Cardiac fibroblast (primary cell): ENCODE results near the gene EIF4G3.
A peak's percentile ranks its signal among the peaks of the same experiment; 100 is the strongest.

Experiments used
- DNase-seq, 2 donors: peaks; one replicate each; pipeline versions ENCODE4 v3.0.0 to v3.0.0-alpha.2; 2010; ENCODE audit warnings: low read depth in 2 of 2
- H3K4me3 ChIP-seq, 2 donors: replicated peaks in 1 of 2; 1 replicate in 1 of 2; 2 replicates in 1 of 2; pipeline ENCODE4 v1.5.1; 2011; ENCODE audit warnings: low read depth in 2 of 2, low read length in 2 of 2, mild to moderate bottlenecking in 2 of 2, moderate library complexity in 1 of 2
- CTCF ChIP-seq: IDR thresholded peaks from one replicate; pipeline ENCODE4 v1.5.1; 2011; ENCODE audit warnings: low read depth, mild to moderate bottlenecking, low read length, inconsistent platforms

EIF4G3 gene

GRCh38 chr1:20996554-20996953 is 180.1 kb downstream of the EIF4G3 start:
- TF ChIP-seq CTCF, result no peak

GRCh38 chr1:20993716-20994575 is 182.8 kb downstream of the EIF4G3 start:
- DNase-seq, result no peak
- H3K4me3 ChIP-seq, result no peak overlapping the region
- no peak for TF ChIP-seq CTCF

More at GRCh38 chr1:20996554-20996953, 180.1 kb downstream of the EIF4G3 start:
- no peak for DNase-seq
- H3K4me3 ChIP-seq, result no peak overlapping the region

GRCh38 chr1:20992322-20993056 is 184.2 kb downstream of the EIF4G3 start:
- DNase-seq, result peak; percentile 41 to 60
- TF ChIP-seq CTCF, result no peak
- no peak overlapping the region for H3K4me3 ChIP-seq

GRCh38 chr1:20988943-20989342 is 187.8 kb downstream of the EIF4G3 start:
- no peak for TF ChIP-seq CTCF
- DNase-seq, result no peak
- H3K4me3 ChIP-seq, result no peak overlapping the region

GRCh38 chr1:20987831-20988825 is 188.6 kb downstream of the EIF4G3 start:
- H3K4me3 ChIP-seq, result no peak overlapping the region
- TF ChIP-seq CTCF, result no peak
- peak in 1 of 2 donors; percentile 25 for DNase-seq

- no peak for TF ChIP-seq CTCF
- no peak overlapping the region for H3K4me3 ChIP-seq
- no peak for DNase-seq
These were observed 193.3 kb downstream of the EIF4G3 start for GRCh38 chr1:20983297-20983889.
